ENCODE results near the gene SLC5A6.

DNA sequence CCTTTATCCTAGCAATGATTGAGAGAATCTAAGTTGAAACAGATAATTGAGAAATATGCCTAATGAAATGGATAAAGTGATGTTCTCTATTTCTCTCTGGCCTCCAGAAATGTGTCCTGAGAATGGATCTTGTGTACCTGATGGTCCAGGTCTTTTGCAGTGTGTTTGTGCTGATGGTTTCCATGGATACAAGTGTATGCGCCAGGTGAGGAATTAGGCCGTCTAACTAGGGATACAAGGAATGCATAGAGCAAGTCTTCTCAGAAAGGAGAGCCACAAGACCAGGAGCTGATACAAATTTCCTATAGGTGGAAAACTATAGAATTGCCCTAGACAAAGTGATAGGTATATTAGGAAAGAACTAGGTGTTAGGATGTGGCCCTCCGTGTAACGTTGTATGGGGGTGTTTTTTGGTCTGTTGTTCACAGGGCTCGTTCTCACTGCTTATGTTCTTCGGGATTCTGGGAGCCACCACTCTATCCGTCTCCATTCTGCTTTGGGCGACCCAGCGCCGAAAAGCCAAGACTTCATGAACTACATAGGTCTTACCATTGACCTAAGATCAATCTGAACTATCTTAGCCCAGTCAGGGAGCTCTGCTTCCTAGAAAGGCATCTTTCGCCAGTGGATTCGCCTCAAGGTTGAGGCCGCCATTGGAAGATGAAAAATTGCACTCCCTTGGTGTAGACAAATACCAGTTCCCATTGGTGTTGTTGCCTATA, 4.5 kb upstream of the SLC5A6 start:
- TF ChIP-seq, protein P1, sequence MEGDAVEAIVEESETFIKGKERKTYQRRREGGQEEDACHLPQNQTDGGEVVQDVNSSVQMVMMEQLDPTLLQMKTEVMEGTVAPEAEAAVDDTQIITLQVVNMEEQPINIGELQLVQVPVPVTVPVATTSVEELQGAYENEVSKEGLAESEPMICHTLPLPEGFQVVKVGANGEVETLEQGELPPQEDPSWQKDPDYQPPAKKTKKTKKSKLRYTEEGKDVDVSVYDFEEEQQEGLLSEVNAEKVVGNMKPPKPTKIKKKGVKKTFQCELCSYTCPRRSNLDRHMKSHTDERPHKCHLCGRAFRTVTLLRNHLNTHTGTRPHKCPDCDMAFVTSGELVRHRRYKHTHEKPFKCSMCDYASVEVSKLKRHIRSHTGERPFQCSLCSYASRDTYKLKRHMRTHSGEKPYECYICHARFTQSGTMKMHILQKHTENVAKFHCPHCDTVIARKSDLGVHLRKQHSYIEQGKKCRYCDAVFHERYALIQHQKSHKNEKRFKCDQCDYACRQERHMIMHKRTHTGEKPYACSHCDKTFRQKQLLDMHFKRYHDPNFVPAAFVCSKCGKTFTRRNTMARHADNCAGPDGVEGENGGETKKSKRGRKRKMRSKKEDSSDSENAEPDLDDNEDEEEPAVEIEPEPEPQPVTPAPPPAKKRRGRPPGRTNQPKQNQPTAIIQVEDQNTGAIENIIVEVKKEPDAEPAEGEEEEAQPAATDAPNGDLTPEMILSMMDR (optimal IDR thresholded peaks at IDR 0.05 in 1 of 3, IDR thresholded peaks at IDR 0.05 in 1 of 3, conservative IDR thresholded peaks at IDR 0.05 in 1 of 3; ENCODE audit: extremely low read depth in 1 of 3, insufficient read depth in 2 of 3, low read length in 3 of 3): no peak
- no peak for TF ChIP-seq EZH2 (IDR thresholded peaks at IDR 0.05; ENCODE audit: low read length)

Measured in keratinocyte (primary cell).